H1 (cell line): ENCODE results near the gene SNTG2. TPM values are rescaled to one million over a fixed set of nuclear protein-coding genes. Genes with fewer than 3 reads are reported as not detected.

Experiments used
- CTCF ChIA-PET: fragments of 300-600 bp; sonication (Branson Sonifier 250); formaldehyde crosslinking; loops from one replicate; lab custom pipeline; 2021; ENCODE audit not compliant: partially characterized antibody; lab: Charles Lee
- POLR2A ChIA-PET: fragments of 300-600 bp; sonication (Branson Sonifier 250); formaldehyde crosslinking; loops from one replicate; lab custom pipeline; 2021; ENCODE audit warnings: inconsistent platforms; ENCODE audit not compliant: partially characterized antibody; lab: Charles Lee
- DNase-seq, 2 experiments: peaks; one replicate each; pipeline versions ENCODE4 v3.0.0 to v3.0.0-alpha.2; 2010 to 2022; ENCODE audit warnings: low spot score in 2 of 2, low read depth in 1 of 2, mixed read lengths in 1 of 2
- FAIRE-seq: peaks from 2 replicates; lab custom pipeline; 2011; peaks lifted over from hg19 to GRCh38; lab: Jason Lieb, UNC
- H2AFZ ChIP-seq: 2 replicates; pipeline ENCODE4 v1.8.1; 2012; ENCODE audit warnings: low read length, inconsistent platforms
- H2AK5ac ChIP-seq: 2 replicates; pipeline ENCODE4 v1.6.1; 2013; ENCODE audit warnings: low read depth, low read length
- H2BK120ac ChIP-seq: replicated peaks from 2 replicates; pipeline ENCODE3; 2013; ENCODE audit warnings: low read depth, low read length, inconsistent platforms
- H2BK12ac ChIP-seq: 2 replicates; pipeline ENCODE4 v1.6.1; 2013; ENCODE audit warnings: low read depth, low read length
- H2BK15ac ChIP-seq: 2 replicates; pipeline ENCODE4 v1.6.1; 2013; ENCODE audit warnings: low read length
- H2BK20ac ChIP-seq: 2 replicates; pipeline ENCODE4 v1.6.1; 2013; ENCODE audit warnings: low read length
- H2BK5ac ChIP-seq: 2 replicates; pipeline ENCODE4 v1.6.1; 2013; ENCODE audit warnings: low read depth, low read length
- H3K14ac ChIP-seq: 2 replicates; pipeline ENCODE4 v1.6.1; 2013; ENCODE audit warnings: inconsistent platforms; ENCODE audit not compliant: insufficient read length
- H3K18ac ChIP-seq: 2 replicates; pipeline ENCODE4 v1.6.1; 2013; ENCODE audit warnings: low read length; ENCODE audit errors: extremely low read depth
- H3K23ac ChIP-seq: 2 replicates; pipeline ENCODE4 v1.6.1; 2013; ENCODE audit warnings: inconsistent platforms; ENCODE audit not compliant: insufficient read length
- H3K23me2 ChIP-seq: 2 replicates; pipeline ENCODE4 v1.6.1; 2013; ENCODE audit warnings: low read depth, low read length
- H3K27ac ChIP-seq: 2 replicates; pipeline ENCODE4 v1.6.1; 2011; ENCODE audit warnings: low read depth, low read length, inconsistent platforms
- H3K27me3 ChIP-seq, 4 experiments: replicated peaks in 1 of 4; 1 replicate in 1 of 4; 2 replicates in 3 of 4; pipeline versions ENCODE4 v1.6.1 to v1.8.1; 2011 to 2013; ENCODE audit warnings: low read length in 3 of 4, mild to moderate bottlenecking in 3 of 4, inconsistent platforms in 2 of 4, mixed read lengths in 2 of 4, moderate library complexity in 1 of 4; ENCODE audit not compliant: control insufficient read depth in 3 of 4, insufficient read depth in 3 of 4; ENCODE audit errors: extremely low read depth in 1 of 4
- H3K36me3 ChIP-seq, 4 experiments: 2 replicates each; pipeline versions ENCODE4 v1.6.1 to v1.8.1; 2011 to 2013; ENCODE audit warnings: mild to moderate bottlenecking in 4 of 4, low read length in 3 of 4, moderate library complexity in 2 of 4, control low read depth in 1 of 4, inconsistent platforms in 1 of 4; ENCODE audit not compliant: insufficient read depth in 4 of 4, control insufficient read depth in 2 of 4
- H3K4ac ChIP-seq: replicated peaks from 2 replicates; pipeline ENCODE3; 2013; ENCODE audit warnings: low read length, low read depth, mixed read lengths, inconsistent platforms; ENCODE audit not compliant: insufficient read length
- H3K4me1 ChIP-seq, 4 experiments: replicated peaks in 1 of 4; 1 replicate in 1 of 4; 2 replicates in 3 of 4; pipeline versions ENCODE4 v1.6.1 to v1.8.1; 2011 to 2013; ENCODE audit warnings: low read length in 3 of 4, inconsistent platforms in 2 of 4, mixed read lengths in 1 of 4; ENCODE audit not compliant: insufficient read depth in 4 of 4, control insufficient read depth in 3 of 4
- H3K4me2 ChIP-seq, 2 experiments: 2 replicates each; pipeline versions ENCODE4 v1.6.1 to v1.8.1; 2011 to 2013; ENCODE audit warnings: low read depth in 2 of 2, low read length in 2 of 2, control low read depth in 1 of 2, inconsistent platforms in 1 of 2, mild to moderate bottlenecking in 1 of 2; ENCODE audit not compliant: insufficient read depth in 1 of 2
- H3K4me3 ChIP-seq, 4 experiments: fragments of 200-600, 300-600 bp in 1 of 4; sonication (generic), shearing (Covaris generic), sonication (Bioruptor Twin) in 1 of 4; 2 replicates each; pipeline versions ENCODE4 v1.5.1 to v1.8.1; 2011 to 2016; ENCODE audit warnings: low read length in 4 of 4, low read depth in 3 of 4, control low read depth in 2 of 4, inconsistent platforms in 2 of 4, mild to moderate bottlenecking in 2 of 4, mixed read lengths in 1 of 4, moderate library complexity in 1 of 4; ENCODE audit not compliant: insufficient read depth in 2 of 4; ENCODE audit errors: extremely low read depth in 1 of 4
- H3K56ac ChIP-seq: replicated peaks from 2 replicates; pipeline ENCODE3; 2013; ENCODE audit warnings: low read depth, mild to moderate bottlenecking, mixed read lengths, low read length, inconsistent platforms; ENCODE audit not compliant: insufficient read length
- H3K79me1 ChIP-seq: 2 replicates; pipeline ENCODE4 v1.6.1; 2013; ENCODE audit warnings: low read depth, low read length, control low read depth
- H3K79me2 ChIP-seq, 2 experiments: 2 replicates each; pipeline versions ENCODE4 v1.6.1 to v1.8.1; 2012 to 2013; ENCODE audit warnings: low read length in 2 of 2, mild to moderate bottlenecking in 2 of 2, inconsistent platforms in 1 of 2; ENCODE audit not compliant: insufficient read depth in 2 of 2, control insufficient read depth in 1 of 2
- H3K9ac ChIP-seq, 4 experiments: replicated peaks in 1 of 4; 1 replicate in 1 of 4; 2 replicates in 3 of 4; pipeline versions ENCODE4 v1.6.1 to v1.8.1; 2011 to 2013; ENCODE audit warnings: low read depth in 3 of 4, low read length in 3 of 4, control low read depth in 2 of 4, mild to moderate bottlenecking in 2 of 4, moderate library complexity in 2 of 4, inconsistent platforms in 1 of 4; ENCODE audit errors: extremely low read depth in 1 of 4
- H3K9me3 ChIP-seq, 2 experiments: 2 replicates each; pipeline versions ENCODE4 v1.6.1 to v1.8.1; 2012 to 2013; ENCODE audit warnings: mild to moderate bottlenecking in 2 of 2, moderate library complexity in 2 of 2, control low read depth in 1 of 2, inconsistent platforms in 1 of 2, low read depth in 1 of 2, low read length in 1 of 2, mixed read lengths in 1 of 2; ENCODE audit not compliant: insufficient read depth in 2 of 2
- H4K20me1 ChIP-seq, 2 experiments: replicated peaks in 1 of 2; 2 replicates each; pipeline versions ENCODE3 to v1.8.1; 2011 to 2013; ENCODE audit warnings: inconsistent platforms in 2 of 2, low read length in 2 of 2, mild to moderate bottlenecking in 1 of 2; ENCODE audit not compliant: insufficient read depth in 2 of 2, control insufficient read depth in 1 of 2
- H4K5ac ChIP-seq: 2 replicates; pipeline ENCODE4 v1.6.1; 2013; ENCODE audit warnings: low read length, low read depth, mixed read lengths, inconsistent platforms; ENCODE audit not compliant: insufficient read length
- H4K8ac ChIP-seq: 2 replicates; pipeline ENCODE4 v1.8.0; 2013; ENCODE audit warnings: mild to moderate bottlenecking, moderate library complexity, low read length, inconsistent platforms; ENCODE audit not compliant: insufficient read depth; ENCODE audit errors: extremely low read depth
- H4K91ac ChIP-seq: replicated peaks from 2 replicates; pipeline ENCODE3; 2013; ENCODE audit warnings: low read length, mixed read lengths, inconsistent platforms; ENCODE audit not compliant: insufficient read length
- BRCA1 ChIP-seq: IDR thresholded peaks from 2 replicates; pipeline ENCODE4 v1.6.1; 2012; ENCODE audit warnings: low read depth, low read length, improper control_type of control experiment
- CTBP2 ChIP-seq: IDR thresholded peaks from 2 replicates; pipeline ENCODE4 v1.7.0; 2011; ENCODE audit warnings: borderline replicate concordance, mild to moderate bottlenecking, moderate library complexity, mixed read lengths, low read length; ENCODE audit not compliant: insufficient read depth, insufficient read length
- EP300 ChIP-seq, 2 experiments: IDR thresholded peaks; 1 replicate in 1 of 2; 2 replicates in 1 of 2; pipeline ENCODE4 v1.6.1; 2011 to 2012; ENCODE audit warnings: low read depth in 2 of 2, low read length in 2 of 2, mild to moderate bottlenecking in 2 of 2, borderline replicate concordance in 1 of 2, inconsistent platforms in 1 of 2, moderate library complexity in 1 of 2
- NRF1 ChIP-seq: IDR thresholded peaks from 2 replicates; pipeline ENCODE4 v1.6.1; 2011; ENCODE audit warnings: mild to moderate bottlenecking, low read depth, low read length, improper control_type of control experiment
- POU5F1 ChIP-seq: IDR thresholded peaks from 2 replicates; pipeline ENCODE4 v1.6.1; 2011; ENCODE audit warnings: low read depth, mild to moderate bottlenecking, low read length, moderate library complexity
- SAP30 ChIP-seq: fragments of 300-600 bp; sonication (generic); IDR thresholded peaks from 2 replicates; pipeline ENCODE4 v1.7.1; 2012; ENCODE audit warnings: low read length, moderate library complexity, mild to moderate bottlenecking, inconsistent platforms; ENCODE audit not compliant: insufficient read depth, insufficient replicate concordance
- SIX5 ChIP-seq: IDR thresholded peaks from 2 replicates; pipeline ENCODE4 v1.6.1; 2011; ENCODE audit warnings: mild to moderate bottlenecking, low read depth, low read length
- SUZ12 ChIP-seq: fragments of 200-600 bp; sonication (generic); IDR thresholded peaks from 2 replicates; pipeline ENCODE4 v1.6.1; 2012; ENCODE audit warnings: mild to moderate bottlenecking, inconsistent platforms, low read length, moderate library complexity, mixed read lengths
- WGBS, 2 experiments: shearing (Covaris generic) in 1 of 2; methylation state at CpG; one replicate each; pipeline versions ENCODE4 v1.1.6 to v1.1.7; 2013 to 2015; ENCODE audit warnings: low lambda C conversion rate in 2 of 2, mixed read lengths in 2 of 2, inconsistent platforms in 1 of 2, low coverage in 1 of 2, missing lambda C conversion rate in 1 of 2; ENCODE audit not compliant: insufficient replicate concordance in 2 of 2, insufficient coverage in 1 of 2, insufficient read length in 1 of 2; ENCODE audit errors: extremely low coverage in 1 of 2, missing lambda C conversion rate in 1 of 2; 5-methylcytosine and 5-hydroxymethylcytosine counted together
- polyA plus RNA-seq, 7 experiments: library from polyadenylated mRNA; depleted of rRNA in 3 of 7; stranded (reverse) in 5 of 7; unstranded in 2 of 7; fragments of >200 nt in 5 of 7; fragments of 200-250 nt in 2 of 7; gene quantifications; 1 replicate in 5 of 7; 2 replicates in 1 of 7; 4 replicates in 1 of 7; pipeline versions ENCODE4 v1.2.1 to v1.2.3, GENCODE V29; 2011 to 2013; ENCODE audit warnings: missing spikeins in 2 of 7, mixed read lengths in 2 of 7
- total RNA-seq: library from RNA; stranded (reverse); fragmentation: NEBNext Ultra II Directional; extraction: Animal tissue kit (Norgen Biotek cat#: 25700); gene quantifications from 2 replicates; pipeline ENCODE4 v1.2.1, GENCODE V29; 2021

The SNTG2 gene
- total and polyA plus RNA-seq, 2 of the 8 experiments (the other 6 are each of a cell fraction or from before 2014, with no cell fraction given): 6.6 to 18.1 TPM

- Histone ChIP-seq H3K9ac (no peak overlapping the region), H3K4ac (no peak overlapping the region), H2BK15ac (no peak overlapping the region), H3K23ac (no peak overlapping the region), H3K4me3 (no peak overlapping the region), H3K56ac (no peak overlapping the region), H3K23me2 (no peaks in the 10 kb centered on the region), H4K8ac (no peak overlapping the region), H3K79me2 (no peaks in the 10 kb centered on the region; a peak in 1 of 4 replicates), H3K36me3 (peaks cover 0 to 3% (median 0%) of the 10 kb centered on the region in 4 experiments; a peak in 1 of 8 replicates), H4K20me1 (peaks cover 4 to 5% of the 10 kb centered on the region in 2 experiments), H2AFZ (no peak overlapping the region), H2AK5ac (no peak overlapping the region), H3K27ac (no peak overlapping the region), H2BK20ac (no peak overlapping the region), H3K27me3 (no peaks in the 10 kb centered on the region), H4K5ac (no peak overlapping the region), H3K79me1 (peaks cover 2% of the 10 kb centered on the region; the same call in 1 of the 2 replicates), H3K9me3 (no peaks in the 10 kb centered on the region), H3K4me2 (no peak overlapping the region), H2BK5ac (no peak overlapping the region), H3K4me1 (no peaks in the 10 kb centered on the region), H2BK12ac (no peak overlapping the region), H4K91ac (no peak overlapping the region), H3K14ac (no peak overlapping the region), H3K18ac (no peak overlapping the region), H2BK120ac (no peak overlapping the region)
- POLR2A ChIA-PET: interaction anchor here (1.0 kb wide), 1 partner anchor 19 kb away, joined by 3 read pairs; no protein-coding TSS in a partner anchor
- no peak for TF ChIP-seq CTBP2
- TF ChIP-seq EP300 (IDR thresholded peaks at IDR 0.05; ENCODE audit: borderline replicate concordance in 1 of 2, low read depth in 2 of 2, low read length in 2 of 2): no peak
- no peak for TF ChIP-seq NRF1
- no peak for TF ChIP-seq BRCA1
- no peak for TF ChIP-seq SUZ12
- TF ChIP-seq POU5F1: no peak
- TF ChIP-seq SIX5: no peak
- no peak for TF ChIP-seq SAP30
- DNase-seq (no peak), FAIRE-seq (no peak)
- CTCF ChIA-PET: no interaction called here
- 98% methylated on average over 3 of the region's 3 CpGs; no CpG with 5 or more reads in 1 of the 2 experiments for WGBS, 2 experiments
These were observed 121.0 kb downstream of the SNTG2 start for GRCh38 chr2:1071650-1072049.
